ENCODE results near the gene BNIP5. TPM values are rescaled to one million over a fixed set of nuclear protein-coding genes. Genes with fewer than 3 reads are reported as not detected.

Gene BNIP5
- total RNA-seq, 2 donors from 2014 or later, result not detected

- H3K9me3 ChIP-seq, result peaks cover 0 to 6% of the 10 kb centered on the region in 2 donors
- H3K36me3 ChIP-seq, result no peaks in the 10 kb centered on the region
- no peak for TF ChIP-seq CTCF (IDR thresholded peaks at IDR 0.05)
- no peaks in the 10 kb centered on the region for H3K4me1 ChIP-seq
- no peak overlapping the region for H3K4me3 ChIP-seq
- DNase-seq (ENCODE audit: low spot score), result no peak
- H3K27ac ChIP-seq, result no peak overlapping the region
- H3K27me3 ChIP-seq, result no peaks in the 10 kb centered on the region
These were observed 52.3 kb downstream of the BNIP5 start for GRCh38 chr6:36284359-36284758.

- no peak overlapping the region for H3K27ac ChIP-seq
- H3K4me1 ChIP-seq, result no peaks in the 10 kb centered on the region
- H3K4me3 ChIP-seq, result no peak overlapping the region
- H3K27me3 ChIP-seq, result no peaks in the 10 kb centered on the region
- no peak for DNase-seq (ENCODE audit: low spot score)
- peaks cover 0 to 6% of the 10 kb centered on the region in 2 donors for H3K9me3 ChIP-seq
- H3K36me3 ChIP-seq, result no peaks in the 10 kb centered on the region
- TF ChIP-seq CTCF (IDR thresholded peaks at IDR 0.05), result no peak
These were observed 53.1 kb downstream of the BNIP5 start for GRCh38 chr6:36283608-36284007.

- H3K36me3 ChIP-seq, result no peaks in the 10 kb centered on the region
- no peak for DNase-seq (ENCODE audit: low spot score)
- H3K27ac ChIP-seq, result no peak overlapping the region
- H3K27me3 ChIP-seq, result no peaks in the 10 kb centered on the region
- no peak for TF ChIP-seq CTCF (IDR thresholded peaks at IDR 0.05)
- no peaks in the 10 kb centered on the region for H3K4me1 ChIP-seq
- peaks cover 0 to 6% of the 10 kb centered on the region in 2 donors for H3K9me3 ChIP-seq
- H3K4me3 ChIP-seq, result no peak overlapping the region
These were observed 55.7 kb downstream of the BNIP5 start for GRCh38 chr6:36280983-36281382.

GRCh38 chr6:36280467-36280866, 56.2 kb downstream of the BNIP5 start:
- no peak for DNase-seq (ENCODE audit: low spot score)
- Histone ChIP-seq H3K9me3 (peaks cover 0 to 6% of the 10 kb centered on the region in 2 donors), H3K27me3 (no peaks in the 10 kb centered on the region), H3K36me3 (no peaks in the 10 kb centered on the region), H3K27ac (no peak overlapping the region), H3K4me3 (no peak overlapping the region), H3K4me1 (no peaks in the 10 kb centered on the region)
- TF ChIP-seq CTCF (IDR thresholded peaks at IDR 0.05), result no peak

GRCh38 chr6:36277946-36278470, 58.7 kb downstream of the BNIP5 start:
- Histone ChIP-seq H3K27ac (no peak overlapping the region), H3K9me3 (peaks cover 0 to 1% of the 10 kb centered on the region in 2 donors), H3K4me1 (no peaks in the 10 kb centered on the region), H3K4me3 (no peak overlapping the region), H3K36me3 (no peaks in the 10 kb centered on the region), H3K27me3 (no peaks in the 10 kb centered on the region)
- DNase-seq (ENCODE audit: low spot score), result no peak
- no peak for TF ChIP-seq CTCF (IDR thresholded peaks at IDR 0.05)
